HUES64 (cell line): ENCODE measurements around the gene CCT8.
"Not testable (repeated sequence)": the region's sequence is repeated elsewhere in the genome, so short reads cannot be mapped to it uniquely, and the experiment has no call there.

Source experiments
- H3K27ac ChIP-seq: 2 replicates; pipeline ENCODE4 v1.7.0; 2013; ENCODE audit warnings: low read depth, low read length, inconsistent platforms
- H3K27me3 ChIP-seq: 2 replicates; pipeline ENCODE4 v1.6.1; 2013; ENCODE audit warnings: mild to moderate bottlenecking, low read length; ENCODE audit not compliant: insufficient read depth
- H3K36me3 ChIP-seq: 2 replicates; pipeline ENCODE4 v1.6.1; 2013; ENCODE audit warnings: mild to moderate bottlenecking, low read length; ENCODE audit not compliant: insufficient read depth
- H3K4me1 ChIP-seq: 2 replicates; pipeline ENCODE4 v1.6.1; 2013; ENCODE audit warnings: mild to moderate bottlenecking, low read length, moderate library complexity; ENCODE audit not compliant: insufficient read depth
- H3K4me3 ChIP-seq: 2 replicates; pipeline ENCODE4 v1.5.1; 2013; ENCODE audit warnings: mild to moderate bottlenecking, low read length, moderate library complexity
- H3K9ac ChIP-seq: 2 replicates; pipeline ENCODE4 v1.6.1; 2013; ENCODE audit warnings: mild to moderate bottlenecking, low read depth, low read length
- H3K9me3 ChIP-seq: 2 replicates; pipeline ENCODE4 v1.6.1; 2013; ENCODE audit warnings: low read depth, low read length; ENCODE audit not compliant: insufficient read depth
- WGBS: fragments of 150-250, 120-280 bp; methylation state at CpG from one replicate; pipeline ENCODE4 v1.1.7; 2013; ENCODE audit warnings: missing lambda C conversion rate; 5-methylcytosine and 5-hydroxymethylcytosine counted together

CCT8 gene

DNA sequence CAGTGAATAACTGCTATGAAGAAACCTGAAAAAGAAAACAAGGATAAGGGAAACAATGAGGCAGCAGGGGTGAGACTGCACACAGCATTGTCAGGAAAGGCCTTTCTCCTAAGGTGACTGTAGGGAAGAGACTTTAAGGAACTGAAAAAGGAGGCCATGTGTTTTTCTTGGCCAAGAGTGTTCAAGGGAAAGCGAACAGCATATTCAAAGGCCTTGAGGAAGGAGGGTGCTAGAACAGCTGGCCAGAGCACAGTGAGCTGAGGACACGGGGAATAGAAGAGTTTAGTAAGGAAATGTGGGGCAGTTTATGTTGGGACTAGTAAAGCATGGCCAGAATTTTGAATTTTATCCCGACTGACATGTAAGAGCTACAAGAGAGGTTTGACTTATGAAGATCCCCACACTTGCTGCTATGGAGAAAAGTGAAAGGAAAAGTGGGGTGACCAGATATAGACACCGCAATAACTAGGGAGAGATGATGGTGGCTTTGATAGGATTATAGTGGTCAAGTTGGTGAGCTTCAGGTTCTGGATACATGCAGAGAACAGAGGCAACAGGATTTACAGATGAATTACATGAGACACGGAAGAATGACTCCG lies 55.7 kb downstream of the CCT8 start:
- Histone ChIP-seq H3K27me3 (no peaks in the 10 kb centered on the region), H3K4me1 (no peaks in the 10 kb centered on the region), H3K9ac (no peak overlapping the region), H3K27ac (no peak overlapping the region), H3K36me3 (no peaks in the 10 kb centered on the region), H3K4me3 (peak overlapping the region; percentile 96; the same call in 1 of the 2 replicates), H3K9me3 (no peaks in the 10 kb centered on the region)
- 93% methylated on average over 6 of the region's 6 CpGs for WGBS

DNA sequence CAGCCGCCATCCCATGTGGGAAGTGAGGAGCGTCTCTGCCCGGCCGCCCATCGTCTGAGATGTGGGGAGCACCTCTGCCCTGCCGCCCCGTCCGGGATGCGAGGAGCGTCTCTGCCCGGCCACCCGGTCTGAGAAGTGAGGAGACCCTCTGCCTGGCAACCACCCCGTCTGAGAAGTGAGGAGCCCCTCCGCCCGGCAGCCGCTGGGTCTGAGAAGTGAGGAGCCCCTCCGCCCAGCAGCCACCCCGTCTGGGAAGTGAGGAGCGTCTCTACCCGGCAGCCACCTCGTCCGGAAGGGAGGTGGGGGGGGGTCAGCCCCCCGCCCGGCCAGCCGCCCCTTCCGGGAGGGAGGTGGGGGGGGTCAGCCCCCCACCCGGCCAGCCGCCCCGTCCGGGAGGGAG lies 62.2 kb downstream of the CCT8 start:
- not testable (repeated sequence) for H3K9ac ChIP-seq, H3K27ac ChIP-seq, H3K4me1 ChIP-seq, H3K4me3 ChIP-seq, H3K9me3 ChIP-seq, H3K27me3 ChIP-seq, H3K36me3 ChIP-seq
- 88% methylated on average over 22 of the region's 30 CpGs for WGBS

DNA sequence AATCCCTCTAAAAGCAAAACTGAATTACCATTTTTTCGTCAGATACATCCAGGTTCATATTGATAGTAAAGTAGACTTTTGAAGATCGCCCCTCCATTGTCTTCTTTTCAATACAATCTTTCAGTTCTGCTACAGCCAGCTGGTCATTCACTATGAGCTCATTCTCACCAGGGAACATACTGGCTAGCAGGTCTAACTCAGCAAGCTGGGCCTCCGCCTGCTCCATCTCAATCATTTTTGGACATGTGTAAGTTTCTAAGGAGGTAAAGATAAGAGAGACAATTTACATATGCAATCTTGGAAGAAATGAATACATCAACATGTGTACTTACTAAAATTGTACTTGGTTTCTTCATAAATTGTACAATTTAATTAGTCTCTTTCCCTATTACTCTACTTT lies 65.1 kb downstream of the CCT8 start:
- Histone ChIP-seq H3K27me3 (no peaks in the 10 kb centered on the region), H3K27ac (no peak overlapping the region), H3K4me1 (no peaks in the 10 kb centered on the region), H3K9me3 (no peaks in the 10 kb centered on the region), H3K4me3 (no peak overlapping the region), H3K9ac (no peak overlapping the region), H3K36me3 (no peaks in the 10 kb centered on the region; the same call in 1 of the 2 replicates)
- 94% methylated on average over 3 of the region's 3 CpGs for WGBS

DNA sequence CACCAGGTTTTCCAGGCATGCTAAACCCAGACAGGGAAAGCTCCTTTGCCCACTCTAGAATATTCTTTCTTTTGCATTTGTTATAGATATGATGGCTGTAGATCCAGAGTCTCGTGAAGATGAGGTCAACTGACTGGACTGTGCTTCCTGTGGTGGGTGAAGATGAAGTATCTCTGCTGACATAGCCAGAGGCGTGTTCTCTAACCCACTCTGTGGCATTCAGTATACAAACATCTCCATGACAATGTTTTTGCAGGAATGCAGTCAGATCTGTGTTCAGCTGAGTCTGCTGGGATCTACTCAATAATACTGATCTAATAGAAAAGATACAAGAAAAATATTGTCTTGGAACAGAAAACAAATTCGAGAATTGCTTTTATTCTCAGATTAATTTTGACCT lies 65.6 kb downstream of the CCT8 start:
- no peak overlapping the region for H3K4me3 ChIP-seq
- no peak overlapping the region for H3K9ac ChIP-seq
- H3K9me3 ChIP-seq, result no peaks in the 10 kb centered on the region
- H3K27ac ChIP-seq, result no peak overlapping the region
- no peaks in the 10 kb centered on the region for H3K4me1 ChIP-seq
- H3K27me3 ChIP-seq, result no peaks in the 10 kb centered on the region
- WGBS, result 83% methylated on average over 3 of the region's 3 CpGs
- no peaks in the 10 kb centered on the region; the same call in 1 of the 2 replicates for H3K36me3 ChIP-seq

DNA sequence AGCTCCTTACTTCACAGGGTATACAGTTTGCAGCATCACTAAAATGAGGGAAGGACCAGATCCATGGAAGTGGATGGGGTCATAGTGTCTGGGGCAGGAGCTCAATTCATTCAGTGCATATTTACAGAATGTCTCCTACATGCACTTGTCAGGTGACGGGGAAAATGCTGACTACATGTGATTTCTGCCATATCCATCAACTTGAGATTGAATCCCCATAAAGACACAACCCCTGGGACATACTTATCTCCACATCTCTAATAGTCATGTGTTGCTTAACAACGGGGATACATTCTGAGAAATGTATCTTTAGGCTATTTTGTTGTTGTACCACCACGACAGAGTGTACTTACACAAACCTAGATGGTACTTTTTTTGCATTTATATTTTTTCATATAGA lies 66.3 kb downstream of the CCT8 start:
- no peaks in the 10 kb centered on the region for H3K27me3 ChIP-seq
- no peak overlapping the region for H3K27ac ChIP-seq
- no peaks in the 10 kb centered on the region; the same call in 1 of the 2 replicates for H3K36me3 ChIP-seq
- WGBS, result 98% methylated on average over 2 of the region's 3 CpGs
- no peaks in the 10 kb centered on the region for H3K4me1 ChIP-seq
- no peak overlapping the region for H3K4me3 ChIP-seq
- H3K9ac ChIP-seq, result no peak overlapping the region
- no peaks in the 10 kb centered on the region for H3K9me3 ChIP-seq
